GM18861 (cell line): ENCODE measurements around the gene DICER1.
"Not testable (repeated sequence)": the region's sequence is repeated elsewhere in the genome, so short reads cannot be mapped to it uniquely, and the experiment has no call there.

ENCODE experiments used
- ATAC-seq: cut with Tn5 transposase; IDR thresholded peaks from one replicate; pipeline ENCODE4 v1.9.1; 2021; ENCODE audit not compliant: unreplicated experiment

The DICER1 gene, protein sequence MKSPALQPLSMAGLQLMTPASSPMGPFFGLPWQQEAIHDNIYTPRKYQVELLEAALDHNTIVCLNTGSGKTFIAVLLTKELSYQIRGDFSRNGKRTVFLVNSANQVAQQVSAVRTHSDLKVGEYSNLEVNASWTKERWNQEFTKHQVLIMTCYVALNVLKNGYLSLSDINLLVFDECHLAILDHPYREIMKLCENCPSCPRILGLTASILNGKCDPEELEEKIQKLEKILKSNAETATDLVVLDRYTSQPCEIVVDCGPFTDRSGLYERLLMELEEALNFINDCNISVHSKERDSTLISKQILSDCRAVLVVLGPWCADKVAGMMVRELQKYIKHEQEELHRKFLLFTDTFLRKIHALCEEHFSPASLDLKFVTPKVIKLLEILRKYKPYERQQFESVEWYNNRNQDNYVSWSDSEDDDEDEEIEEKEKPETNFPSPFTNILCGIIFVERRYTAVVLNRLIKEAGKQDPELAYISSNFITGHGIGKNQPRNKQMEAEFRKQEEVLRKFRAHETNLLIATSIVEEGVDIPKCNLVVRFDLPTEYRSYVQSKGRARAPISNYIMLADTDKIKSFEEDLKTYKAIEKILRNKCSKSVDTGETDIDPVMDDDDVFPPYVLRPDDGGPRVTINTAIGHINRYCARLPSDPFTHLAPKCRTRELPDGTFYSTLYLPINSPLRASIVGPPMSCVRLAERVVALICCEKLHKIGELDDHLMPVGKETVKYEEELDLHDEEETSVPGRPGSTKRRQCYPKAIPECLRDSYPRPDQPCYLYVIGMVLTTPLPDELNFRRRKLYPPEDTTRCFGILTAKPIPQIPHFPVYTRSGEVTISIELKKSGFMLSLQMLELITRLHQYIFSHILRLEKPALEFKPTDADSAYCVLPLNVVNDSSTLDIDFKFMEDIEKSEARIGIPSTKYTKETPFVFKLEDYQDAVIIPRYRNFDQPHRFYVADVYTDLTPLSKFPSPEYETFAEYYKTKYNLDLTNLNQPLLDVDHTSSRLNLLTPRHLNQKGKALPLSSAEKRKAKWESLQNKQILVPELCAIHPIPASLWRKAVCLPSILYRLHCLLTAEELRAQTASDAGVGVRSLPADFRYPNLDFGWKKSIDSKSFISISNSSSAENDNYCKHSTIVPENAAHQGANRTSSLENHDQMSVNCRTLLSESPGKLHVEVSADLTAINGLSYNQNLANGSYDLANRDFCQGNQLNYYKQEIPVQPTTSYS (N-terminal part only)

DNA sequence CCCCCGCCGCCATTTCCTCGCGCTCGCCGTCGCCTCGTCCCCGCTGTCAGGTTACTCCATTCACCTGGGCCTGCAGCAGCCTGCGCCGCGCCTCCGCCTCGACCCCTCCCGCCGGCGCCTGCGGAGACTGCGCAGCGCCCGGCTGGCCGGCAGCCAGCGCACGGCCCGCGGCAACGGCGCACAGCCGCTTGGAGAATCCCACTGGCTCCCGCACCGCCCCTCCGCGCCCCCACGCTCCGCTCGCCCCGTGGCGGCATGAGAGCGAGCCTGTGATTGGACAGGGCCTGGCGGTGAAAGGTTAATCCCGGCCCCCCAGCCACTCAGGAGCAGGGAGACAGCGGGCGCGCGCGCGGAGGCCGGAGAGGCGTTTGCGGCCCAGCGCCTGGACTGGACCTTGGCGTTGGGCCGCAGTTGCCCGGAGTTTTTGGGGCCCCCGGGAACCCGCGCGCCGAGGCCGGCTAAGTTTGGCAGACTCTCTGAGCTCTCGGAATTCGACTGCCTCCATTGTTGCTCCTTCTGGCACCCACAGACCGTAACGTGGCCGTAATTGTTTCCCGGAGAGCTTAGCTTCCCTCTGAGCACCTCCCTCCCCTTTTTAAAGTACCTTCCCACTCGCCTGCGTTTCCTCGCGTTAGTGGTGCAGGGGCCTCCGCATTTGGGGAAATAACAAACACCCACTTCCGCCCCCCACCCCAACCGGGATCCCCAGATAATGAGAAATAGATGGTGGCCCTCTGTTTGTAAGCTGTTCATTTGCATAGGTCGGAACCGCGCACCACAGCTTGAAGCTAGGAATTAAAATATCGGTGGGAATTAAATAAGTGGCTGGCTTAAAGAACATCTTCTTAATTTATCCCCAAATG lies at the start of gene DICER1:
Gene DICER1, minus strand, starts transcription at position 203 of the 863 bp plus-strand sequence. CDS start 24,071 bp downstream, outside the sequence.
- ATAC-seq: peak; percentile 73

DNA sequence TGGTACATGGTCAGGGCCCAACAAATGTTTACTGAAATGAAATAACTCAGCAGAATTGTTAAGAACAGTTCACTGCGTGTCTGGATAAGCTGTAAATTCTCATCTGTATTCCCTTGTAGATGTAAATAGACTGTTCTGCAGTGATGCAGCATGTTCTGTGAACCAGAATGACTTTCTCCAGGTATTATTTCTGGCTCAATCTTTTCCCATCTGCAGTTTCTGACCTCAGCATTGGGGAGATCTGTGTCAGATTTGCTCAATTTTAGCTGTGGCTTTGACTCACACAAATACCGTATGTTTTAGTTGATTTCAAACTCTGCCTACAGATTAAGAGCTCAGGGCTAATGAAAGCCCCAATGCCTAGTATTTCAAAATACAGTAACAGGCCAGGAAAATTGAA lies 49.2 kb upstream of the DICER1 start:
- no peak for ATAC-seq

DNA sequence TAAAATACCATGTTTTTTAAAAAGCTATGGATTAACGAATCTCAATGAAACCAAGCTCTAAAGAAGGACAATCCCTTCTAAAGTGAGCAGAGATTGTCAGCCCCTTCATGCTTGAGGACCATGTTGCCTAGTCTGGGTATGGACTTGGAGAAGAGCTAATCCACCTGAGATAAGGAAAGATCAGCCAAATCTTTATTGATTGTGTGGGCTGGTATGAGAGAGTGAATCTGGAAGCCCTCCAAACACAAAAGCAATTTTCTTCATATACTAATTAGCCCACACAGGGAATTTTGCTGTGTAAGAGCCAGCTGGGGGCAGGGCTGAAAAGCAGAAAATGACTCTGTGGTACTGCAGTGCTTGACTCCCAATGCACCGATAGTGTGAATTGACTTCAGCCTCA lies 47.4 kb upstream of the DICER1 start:
- no peak for ATAC-seq

DNA sequence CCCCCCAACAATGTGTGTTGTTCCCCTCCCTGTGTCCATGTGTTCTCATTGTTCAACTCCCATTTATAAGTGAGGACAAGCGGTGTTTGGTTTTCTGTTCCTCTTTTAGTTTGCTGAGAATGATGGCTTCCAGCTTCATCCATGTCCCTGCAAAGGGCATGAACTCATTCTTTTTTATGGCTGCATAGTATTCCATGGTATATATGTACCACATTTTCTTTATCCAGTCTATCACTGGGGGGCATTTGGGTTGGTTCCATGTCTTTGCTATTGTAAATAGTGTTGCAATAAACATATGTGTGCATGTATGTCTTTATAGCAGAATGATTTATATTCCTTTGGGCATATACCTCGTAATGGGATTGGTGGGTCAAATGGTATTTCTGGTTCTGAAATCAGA lies 44.4 kb upstream of the DICER1 start:
- not testable (repeated sequence) for ATAC-seq

DNA sequence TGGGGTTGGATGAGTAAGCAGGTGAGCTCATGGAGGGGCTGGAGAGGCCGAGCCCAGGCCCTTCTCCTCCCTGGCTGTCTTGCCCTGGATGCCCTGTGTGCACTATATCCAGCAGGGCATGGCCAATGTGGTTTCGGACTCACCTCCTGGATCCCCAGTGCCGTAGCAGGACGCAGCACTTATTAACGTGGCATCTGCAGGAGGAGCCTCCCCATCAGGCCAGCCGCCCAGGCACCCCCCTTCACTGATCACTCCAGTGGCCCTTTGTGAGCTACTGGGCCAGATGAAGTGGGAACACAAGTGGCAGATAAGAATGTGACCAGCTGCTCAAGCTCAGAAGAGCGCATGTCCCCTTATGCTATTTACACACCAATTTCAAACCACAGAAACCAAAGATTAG lies 43.1 kb upstream of the DICER1 start:
- no peak for ATAC-seq

DNA sequence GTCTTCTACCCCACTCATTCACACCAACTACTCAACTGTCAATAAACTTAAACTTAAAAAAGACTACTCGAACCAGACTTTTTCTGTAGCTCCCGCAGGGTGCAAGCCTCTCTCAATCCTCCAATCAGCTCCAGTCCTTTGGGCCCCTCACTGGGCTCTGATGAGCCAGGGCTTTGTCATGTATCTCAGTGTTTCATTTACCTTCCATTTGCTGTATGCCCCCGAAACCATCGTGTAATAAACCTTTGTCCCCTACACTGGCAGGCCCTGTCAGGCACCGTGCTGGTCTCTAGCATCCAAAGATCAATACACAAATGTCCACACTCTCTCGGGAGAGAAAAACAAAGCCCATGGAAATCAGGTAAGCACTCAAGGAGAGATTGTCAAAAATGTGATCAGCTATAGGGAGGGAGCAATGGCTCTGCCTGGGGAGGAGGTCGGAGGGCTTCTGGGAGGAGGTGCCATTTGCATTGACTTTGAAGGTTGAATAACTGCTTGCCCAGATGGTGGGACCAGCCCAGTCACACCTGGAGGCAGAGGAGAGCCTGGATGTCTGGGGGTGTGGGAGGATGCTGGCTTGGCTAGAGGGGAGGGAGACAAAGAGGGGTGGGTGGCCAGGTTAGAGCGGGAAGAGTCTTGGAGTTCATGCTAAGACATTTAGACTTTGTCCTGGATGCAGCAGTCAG lies 42.1 kb upstream of the DICER1 start:
- no peak for ATAC-seq

DNA sequence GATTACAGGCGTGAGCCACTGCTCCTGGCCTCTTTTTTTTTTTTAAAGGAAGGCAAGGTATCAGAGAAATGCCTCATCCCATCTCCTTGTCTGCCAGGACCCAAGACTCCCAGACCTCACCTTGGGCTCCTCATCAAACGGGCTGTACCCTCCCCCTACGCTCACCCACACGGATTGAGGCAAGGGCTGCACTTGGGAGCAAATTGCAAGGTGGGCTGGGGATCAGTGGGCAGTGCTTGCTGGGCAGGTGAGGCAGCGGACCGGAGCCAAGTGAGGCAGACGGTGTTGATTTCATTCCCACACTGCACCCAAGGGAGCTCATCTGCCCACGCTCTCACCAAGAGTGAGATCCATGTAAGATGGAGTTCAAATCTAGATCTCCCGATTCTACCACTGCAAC lies 41.0 kb upstream of the DICER1 start:
- no peak for ATAC-seq

DNA sequence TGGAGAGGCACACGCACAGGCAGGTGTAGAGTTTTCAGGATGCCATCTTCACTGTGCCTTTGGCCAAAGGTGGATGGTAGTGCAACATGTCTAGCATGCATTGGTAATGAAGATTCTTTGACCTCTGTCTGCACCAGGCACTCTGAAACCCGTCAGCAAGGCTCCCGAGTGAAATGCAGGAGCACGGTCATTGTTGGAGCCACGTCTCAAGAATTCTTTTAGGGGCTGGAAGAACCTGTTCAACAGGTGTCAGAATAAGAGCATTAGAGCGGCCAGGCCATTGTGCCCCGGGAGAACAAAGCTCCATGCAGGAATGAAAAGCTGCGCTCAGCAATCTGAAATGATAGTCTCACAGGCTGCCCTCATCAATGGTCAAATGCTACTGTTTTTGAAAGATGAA lies 40.2 kb upstream of the DICER1 start:
- no peak for ATAC-seq

DNA sequence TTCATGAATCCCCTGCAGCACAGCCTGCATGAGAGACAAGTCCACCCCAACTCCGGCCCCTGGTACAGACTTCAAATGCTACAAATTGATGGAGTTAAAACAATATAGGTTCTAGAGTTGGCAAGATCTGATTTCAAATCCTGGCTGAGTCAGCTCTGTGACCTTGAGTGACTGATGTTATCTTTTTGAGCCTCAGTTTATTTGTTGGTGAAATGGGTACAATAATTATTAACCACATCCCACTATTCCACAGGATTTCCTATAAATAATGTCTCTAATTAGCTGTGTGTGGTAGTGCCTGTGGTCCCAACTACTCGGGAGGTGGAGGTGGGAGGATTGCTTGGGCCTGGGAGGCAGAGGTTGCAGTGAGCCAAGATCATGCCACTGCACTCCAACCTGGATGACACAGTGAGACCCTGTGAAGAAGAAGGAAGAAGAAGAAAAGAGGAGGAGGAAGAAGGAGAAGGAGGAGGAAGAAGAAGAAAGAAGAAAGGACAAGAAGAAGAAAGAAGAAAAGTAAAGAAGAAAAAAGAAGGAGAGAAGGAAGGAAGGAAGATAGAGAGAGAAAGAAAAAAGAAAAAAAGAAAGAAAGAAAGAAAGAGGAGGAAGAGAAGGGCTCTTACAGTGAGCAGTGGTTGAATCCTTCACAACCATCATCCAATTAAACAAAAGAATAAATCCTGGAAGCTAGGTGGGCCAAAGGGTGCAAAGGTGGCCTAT lies 39.7 kb upstream of the DICER1 start:
- ATAC-seq: no peak

DNA sequence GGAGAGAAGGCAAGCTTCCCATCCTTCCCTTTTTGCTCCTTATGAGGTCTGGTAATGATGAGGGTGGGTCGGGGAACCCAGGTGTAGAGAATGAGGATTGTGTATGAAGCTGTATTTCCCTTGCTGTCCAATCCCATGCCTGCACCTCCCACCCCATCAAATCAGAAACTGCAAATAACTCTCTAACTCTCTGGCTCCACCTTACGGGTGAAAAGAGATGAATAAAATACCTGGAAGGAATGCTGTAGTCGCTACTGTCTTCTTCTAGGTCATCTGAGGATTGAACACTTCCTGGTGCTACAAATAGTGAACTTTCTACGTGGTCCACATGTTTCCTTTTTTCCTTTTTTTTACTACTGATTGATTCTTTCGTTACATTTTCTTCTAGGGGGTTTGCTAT lies 38.9 kb upstream of the DICER1 start:
- no peak for ATAC-seq

DNA sequence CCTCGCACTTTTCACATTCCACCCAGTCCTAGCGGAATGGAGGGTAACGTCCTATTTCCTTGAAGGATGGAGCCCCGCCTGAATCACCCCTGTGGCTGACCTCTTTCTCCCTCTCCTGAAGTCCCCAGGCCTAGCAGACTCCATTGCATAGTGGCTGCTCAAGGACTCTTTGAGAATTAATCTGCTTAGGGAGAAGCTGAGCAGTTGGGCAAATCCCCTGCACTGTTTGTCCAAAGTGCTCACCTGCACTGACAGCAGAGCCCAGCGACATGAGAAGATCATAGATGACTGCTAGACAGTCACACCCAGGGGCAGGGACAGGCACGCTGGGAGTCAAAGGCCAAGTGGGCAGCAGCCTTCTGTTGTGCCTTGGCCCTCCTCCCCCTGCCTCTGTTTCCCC lies 37.7 kb upstream of the DICER1 start:
- ATAC-seq: no peak

DNA sequence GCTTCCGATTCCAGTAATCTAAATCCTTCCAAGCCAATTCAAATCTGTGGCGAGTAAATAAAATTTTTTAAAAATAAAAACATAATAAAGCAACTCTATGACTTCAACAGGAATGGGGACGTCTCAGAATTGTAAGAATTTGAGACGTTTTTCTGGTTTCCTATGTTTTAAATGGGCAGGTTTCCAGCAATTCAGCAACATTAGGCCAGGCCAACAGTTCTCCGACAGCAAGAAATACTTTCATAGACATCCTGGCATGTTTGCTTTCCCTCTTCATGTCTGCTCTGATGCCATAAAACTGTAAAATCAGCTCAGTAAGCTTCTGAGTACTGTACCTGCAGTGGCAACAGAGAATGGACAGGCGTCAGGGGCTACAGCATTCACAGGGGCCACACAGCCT lies 35.8 kb upstream of the DICER1 start:
- no peak for ATAC-seq

DNA sequence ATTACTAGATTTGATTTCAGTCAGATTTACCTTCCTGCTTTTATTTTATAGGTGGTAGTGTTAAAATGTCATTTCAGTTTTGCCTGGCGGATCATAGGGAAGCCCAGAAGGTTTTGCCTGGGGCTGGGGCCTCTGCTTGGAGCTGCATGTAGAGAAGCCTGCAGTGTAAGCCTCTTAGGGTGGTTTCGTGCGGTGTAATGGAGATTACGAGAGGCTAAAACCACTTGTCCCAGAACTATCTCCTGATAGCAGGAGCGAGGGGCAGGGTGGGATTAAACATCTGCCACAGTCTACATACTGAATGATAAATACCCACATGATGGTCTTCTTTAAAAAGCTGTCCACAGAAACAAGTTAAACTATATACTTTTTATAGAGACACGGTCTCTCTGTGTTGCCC lies 35.0 kb upstream of the DICER1 start:
- no peak for ATAC-seq

DNA sequence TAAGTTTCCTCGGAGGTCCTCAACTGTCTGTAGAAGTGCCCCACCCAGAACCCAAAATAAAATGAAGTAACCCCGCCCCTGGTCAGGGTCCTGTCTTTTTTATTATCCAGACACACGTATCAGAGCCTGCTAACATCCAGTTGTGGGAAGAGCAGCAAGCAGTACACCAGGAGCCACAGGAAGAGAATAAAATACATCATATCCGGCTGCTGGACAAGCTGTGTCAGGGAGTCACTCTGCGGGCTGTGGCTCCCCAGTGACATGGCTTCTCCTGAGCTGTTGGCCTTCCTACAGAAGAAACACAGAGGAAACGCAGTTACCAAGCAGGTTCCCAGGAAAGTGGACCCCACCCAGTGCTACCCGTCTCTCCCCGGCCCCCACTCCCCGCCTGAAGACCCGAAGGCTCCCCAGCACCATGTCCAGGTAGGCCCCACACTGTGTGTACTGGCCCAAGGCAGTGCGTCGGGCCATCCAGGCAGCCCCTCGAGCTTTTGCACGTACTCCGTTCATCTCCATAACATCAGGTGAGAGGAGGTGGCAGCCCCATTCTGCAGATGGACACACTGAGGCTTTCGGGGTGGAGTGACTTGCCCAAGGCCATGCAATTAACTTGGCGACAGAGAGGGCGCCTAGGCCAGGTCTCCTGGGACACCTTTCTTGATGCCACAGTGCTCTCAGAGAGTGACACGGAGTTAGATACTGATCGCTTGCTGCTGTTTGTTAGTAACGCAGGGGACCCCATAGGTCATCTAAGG lies 34.3 kb upstream of the DICER1 start:
- no peak for ATAC-seq

DNA sequence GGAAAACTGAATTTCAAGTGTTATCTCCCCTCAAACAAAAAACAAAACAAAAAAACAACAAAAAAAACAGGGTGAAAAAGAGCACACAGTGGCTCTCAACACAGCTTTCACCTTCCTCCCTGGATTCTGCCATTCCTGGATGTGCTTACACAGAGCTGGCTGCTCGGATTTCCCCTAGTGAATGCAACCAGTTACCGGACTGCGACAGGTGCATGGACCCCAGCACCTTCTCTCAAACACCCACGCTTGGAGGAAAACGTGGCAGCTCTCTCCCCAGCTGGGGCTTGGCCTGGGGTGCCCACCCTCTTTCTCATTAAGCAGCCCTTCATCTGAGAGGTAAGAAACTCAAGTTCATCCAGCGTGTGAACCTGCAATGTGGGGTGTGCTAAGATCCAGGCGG lies 33.5 kb upstream of the DICER1 start:
- no peak for ATAC-seq

DNA sequence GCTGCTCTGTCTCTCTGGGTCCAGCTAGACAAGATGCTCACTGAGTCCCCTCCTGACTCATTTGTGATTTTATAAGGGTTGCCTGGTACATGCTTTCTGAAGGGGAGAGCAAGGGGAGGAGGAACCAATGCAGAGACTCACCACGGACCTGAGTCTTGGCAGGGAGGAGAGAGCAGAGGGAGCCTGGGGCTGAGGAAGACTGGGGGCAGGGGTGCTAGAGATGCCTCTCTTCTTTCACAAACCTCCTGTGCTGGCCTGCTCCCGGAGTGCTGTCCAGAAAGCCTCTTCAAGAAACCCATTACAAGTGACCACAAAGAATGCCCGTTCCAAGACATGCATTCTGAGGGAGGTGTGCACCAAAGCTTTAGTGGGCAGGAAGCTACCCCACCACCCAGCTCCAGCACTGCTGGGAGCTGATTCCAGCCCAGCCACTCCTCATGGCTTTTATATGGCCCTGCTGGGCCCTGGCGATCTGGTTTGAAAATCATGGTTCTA lies 33.1 kb upstream of the DICER1 start:
- ATAC-seq: no peak

DNA sequence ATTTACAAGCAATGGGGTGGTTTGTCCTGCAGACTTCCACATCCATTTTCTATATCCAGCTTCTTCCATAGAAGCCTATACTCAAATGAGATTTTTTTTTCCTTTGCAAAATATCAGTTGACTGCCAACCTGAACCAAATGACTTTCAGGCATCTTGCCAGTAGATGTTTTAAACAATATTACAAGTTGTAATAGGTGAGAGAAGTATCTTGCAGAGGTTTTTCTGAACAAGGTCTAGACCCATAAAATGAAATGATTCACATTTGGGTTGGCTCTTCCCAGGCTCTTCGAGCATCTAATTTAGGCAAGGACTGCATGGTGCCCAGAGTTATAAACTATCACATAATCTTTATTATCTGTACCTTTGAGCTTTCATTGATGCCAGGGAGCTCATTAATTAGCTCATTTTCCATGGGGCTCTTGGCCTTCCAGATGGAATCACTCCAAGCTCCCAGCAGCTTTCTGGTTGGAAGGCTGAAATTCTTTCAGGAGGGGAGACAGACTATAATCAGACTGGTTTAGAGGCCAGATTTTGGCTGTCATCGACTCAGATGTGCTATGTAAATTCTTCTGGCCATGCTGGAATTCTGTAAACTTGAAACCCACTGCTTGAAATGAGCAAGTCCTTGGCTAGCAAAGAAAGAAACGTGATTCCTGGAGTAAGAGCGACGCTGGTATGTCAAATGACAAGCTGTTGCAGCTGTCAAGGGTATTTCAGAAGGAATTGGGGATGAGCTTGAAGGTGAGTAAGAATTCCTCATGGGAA lies 32.2 kb upstream of the DICER1 start:
- ATAC-seq: no peak

DNA sequence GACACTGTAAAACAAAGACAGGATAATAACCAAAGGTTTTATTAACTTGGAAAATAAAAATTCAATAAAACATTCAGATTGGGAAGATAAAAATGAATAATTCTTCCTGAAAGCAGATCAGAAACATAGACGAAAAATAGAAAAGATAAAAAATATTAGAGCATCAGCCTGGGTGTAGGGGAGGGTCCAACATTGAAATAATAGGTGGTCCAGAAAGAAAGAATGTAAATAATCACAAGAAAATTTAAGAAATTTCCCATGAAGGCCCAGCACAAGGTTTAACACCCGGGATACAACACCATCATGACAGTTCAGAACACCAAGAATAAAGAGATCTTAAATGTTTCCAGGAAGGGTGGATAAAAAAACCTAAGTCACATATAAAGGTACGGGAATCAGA lies 31.1 kb upstream of the DICER1 start:
- ATAC-seq: no peak
